Activated T-cell treated with anti-CD3 and anti-CD28 coated beads for 1 hour (primary cell): ENCODE results near the gene MIER3.
A peak's percentile ranks its signal among the peaks of the same experiment; 100 is the strongest.

Source experiments
- DNase-seq: peaks from one replicate; pipeline ENCODE4 v3.0.0-alpha.2; 2020; ENCODE audit warnings: low read depth

The MIER3 gene

GRCh38 chr5:56961746-56962145 is 9.8 kb upstream of the MIER3 start:
- DNase-seq = no peak

DNA sequence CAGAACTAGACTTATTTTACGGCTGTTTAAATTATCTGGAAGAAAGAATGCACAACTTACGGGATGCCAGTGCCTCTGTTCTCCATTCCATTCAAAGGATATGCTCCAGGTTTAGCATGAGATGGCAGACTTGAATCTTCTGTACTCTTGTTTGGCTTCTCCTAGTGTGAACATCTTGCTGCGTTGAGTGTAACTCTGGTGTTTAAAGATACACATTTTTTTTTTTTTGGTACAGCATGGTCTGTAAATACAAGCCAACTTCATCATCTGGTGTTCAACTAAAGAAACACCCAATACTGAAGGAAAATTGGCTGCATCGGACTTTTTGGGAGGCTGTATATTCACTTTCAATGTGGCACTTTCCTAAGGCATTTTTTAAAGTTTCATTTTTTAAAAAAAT is 7.4 kb upstream of the MIER3 start:
- no peak for DNase-seq

GRCh38 chr5:56958595-56958994 is 6.7 kb upstream of the MIER3 start:
- no peak for DNase-seq

DNA sequence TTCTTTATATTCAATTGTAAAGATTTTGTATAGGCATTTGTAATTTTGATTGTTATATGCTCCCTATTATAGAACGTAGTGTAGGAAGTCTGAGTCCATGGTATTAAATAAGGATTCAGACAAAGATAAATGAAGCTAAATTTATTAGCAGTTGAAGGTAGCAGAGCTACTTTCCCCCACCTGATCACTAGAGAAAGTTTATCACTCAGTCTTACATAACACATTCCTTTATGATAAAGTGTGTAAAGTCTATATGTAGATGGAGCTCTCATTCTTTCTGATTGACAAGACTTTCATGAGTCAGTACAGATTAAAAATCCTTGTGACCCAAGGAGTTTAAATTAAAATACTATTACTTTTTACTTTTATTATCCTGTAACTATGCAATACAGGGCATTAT is 2.3 kb upstream of the MIER3 start:
- no peak for DNase-seq

GRCh38 chr5:56951126-56951945 is 587 bp downstream of the MIER3 start:
- peak; percentile 6 for DNase-seq

DNA sequence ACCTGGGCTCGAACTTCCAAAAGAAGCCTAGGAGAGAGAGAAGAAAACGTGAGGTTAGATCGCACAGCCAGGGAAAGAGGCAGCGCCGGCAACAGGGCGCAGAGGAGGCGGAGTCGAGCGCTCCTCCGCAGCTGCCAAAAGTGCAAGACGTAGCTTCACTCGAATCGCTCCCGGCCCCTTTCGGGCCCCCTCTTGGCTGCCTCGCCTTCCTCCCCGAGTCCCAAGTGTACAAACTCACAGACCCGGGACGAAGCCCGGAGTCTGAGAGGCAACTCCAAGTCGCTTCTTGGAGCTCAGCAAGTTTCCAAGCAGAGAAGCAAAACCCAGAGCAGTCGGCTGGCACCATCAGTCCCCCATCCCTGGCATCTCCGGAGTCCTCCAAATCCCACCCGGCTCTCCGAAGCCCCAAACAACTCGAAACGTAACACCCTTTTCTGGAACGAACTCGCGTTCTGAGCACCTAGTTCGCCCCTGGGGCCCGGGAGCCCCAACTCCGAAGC is 1.2 kb downstream of the MIER3 start:
- peak; percentile 42 for DNase-seq

DNA sequence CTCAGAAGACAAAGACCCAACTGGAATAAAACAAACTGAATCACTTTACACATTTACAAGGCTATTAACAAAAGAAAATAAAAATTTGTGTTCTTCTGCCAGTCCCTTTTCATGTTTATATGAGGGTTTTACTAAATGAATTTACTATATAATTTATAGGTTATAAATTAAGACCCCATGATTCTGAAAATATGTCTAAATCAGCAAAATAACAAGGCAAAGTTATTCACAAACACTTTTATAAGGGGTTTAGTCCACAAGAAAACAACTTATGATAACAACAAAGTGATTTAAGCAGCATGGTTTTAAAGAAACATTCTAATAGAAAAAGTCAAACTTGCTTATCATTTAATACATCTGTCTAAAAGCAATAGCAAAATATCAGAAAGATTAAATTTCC is 4.9 kb downstream of the MIER3 start:
- no peak for DNase-seq

DNA sequence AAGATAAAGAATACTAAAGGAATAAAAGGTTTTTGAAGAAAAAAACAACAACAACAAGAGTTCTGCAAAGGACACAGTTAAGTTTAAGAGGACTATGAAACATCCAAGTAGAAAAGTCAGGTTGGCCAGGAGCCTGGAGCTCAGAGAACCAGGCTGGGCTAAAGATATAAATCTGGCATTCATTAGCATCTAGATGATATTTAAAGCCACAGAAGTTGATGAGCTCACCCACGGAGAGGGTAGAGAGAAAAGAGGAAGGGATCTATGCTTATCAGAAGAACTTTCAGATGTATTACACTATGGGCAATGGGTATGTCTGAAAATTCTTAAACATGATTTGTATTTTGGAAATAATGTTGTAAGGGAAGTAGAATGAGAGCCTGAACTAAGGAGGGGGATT is 9.9 kb downstream of the MIER3 start:
- no peak for DNase-seq

DNA sequence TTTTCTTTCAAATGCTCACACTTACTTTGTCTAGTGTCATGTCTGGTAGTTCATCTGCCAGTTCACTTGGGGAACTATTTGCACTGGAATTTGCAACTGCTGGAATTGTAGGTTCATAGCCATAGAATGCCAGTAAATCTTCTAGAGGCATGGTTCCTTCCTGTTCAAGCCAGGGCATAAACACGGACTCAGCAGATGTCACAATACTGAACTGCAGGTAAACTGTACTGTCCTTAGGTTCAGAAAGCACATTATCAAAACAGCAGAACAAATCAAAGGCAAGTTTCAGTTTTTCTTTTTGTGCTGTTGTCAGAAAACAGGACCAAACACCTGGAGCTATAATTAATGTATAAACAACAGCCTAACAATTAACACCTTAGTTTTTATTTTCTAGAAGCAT is 13.1 kb downstream of the MIER3 start:
- DNase-seq = no peak

DNA sequence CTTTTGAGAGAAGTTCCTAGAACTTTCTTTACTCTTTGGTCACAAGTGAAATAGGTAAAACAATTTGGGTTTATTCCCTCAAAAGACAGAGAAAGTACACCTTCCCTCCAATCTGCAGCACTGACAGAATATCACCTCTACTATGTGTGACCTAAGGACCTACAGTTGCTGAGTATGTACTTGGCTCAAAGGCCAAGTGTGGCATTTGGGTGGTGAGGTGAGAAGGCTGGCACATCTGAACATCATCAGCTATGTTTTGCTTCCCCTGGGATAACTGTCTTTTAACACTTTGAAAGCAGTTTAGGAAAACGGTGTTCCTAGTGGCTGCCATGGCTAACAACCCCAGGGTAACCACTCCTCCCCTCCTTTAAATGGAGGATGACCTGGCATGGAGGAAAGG is 17.6 kb downstream of the MIER3 start:
- no peak for DNase-seq

- DNase-seq = no peak
These were observed 29.0 kb downstream of the MIER3 start for GRCh38 chr5:56922922-56923321.

DNA sequence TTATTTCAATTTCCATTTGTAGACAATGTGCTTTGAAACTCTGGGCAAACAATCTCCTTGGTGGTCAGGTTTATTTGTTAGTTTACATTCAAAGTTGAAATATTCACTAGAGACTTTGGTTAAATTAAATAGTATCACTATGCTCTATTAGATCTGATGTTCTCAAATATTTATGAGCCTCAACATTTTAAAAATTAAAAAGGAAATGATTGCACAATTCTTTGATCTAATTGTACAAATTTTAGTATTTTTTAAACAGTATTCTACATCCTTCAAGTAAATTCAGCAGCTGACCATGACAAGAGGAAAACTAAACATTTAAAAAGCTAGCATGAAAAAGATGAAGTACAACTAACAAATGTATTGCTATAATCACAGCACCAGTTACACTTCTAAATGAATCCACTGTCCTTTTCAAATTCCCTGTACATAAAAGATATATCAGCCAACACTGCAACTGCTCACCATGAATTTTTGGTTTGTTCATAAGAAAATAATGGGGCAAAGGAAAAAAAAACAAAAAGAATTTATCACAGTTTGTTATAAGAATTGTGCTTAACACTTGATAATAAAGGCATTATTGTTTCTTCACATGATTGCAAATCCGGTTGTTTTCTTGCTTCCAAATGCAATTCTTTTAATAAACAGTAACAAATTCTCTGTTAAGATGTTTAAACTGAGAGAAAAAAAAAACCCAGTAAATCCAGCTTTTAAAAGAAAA is 31.8 kb downstream of the MIER3 start:
- no peak for DNase-seq

DNA sequence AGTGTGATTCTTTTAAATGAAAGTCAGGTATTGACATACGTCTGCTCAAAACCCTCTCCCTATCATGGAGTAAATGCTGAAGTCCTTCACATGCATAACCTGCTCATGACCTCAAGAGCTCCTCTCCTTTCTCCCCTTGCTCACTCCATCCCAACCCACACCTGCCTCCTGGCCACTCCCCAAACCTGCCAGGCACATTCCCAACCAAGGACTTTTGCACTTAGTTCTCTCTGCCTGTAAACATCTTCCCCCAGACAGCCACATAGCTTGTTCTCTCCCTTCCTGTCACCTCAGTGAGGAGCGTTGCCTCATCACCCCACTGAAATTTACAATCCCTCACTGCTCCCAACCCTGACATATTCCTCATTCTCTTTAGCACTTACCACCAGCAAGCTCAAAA is 33.9 kb downstream of the MIER3 start:
- DNase-seq = no peak

DNA sequence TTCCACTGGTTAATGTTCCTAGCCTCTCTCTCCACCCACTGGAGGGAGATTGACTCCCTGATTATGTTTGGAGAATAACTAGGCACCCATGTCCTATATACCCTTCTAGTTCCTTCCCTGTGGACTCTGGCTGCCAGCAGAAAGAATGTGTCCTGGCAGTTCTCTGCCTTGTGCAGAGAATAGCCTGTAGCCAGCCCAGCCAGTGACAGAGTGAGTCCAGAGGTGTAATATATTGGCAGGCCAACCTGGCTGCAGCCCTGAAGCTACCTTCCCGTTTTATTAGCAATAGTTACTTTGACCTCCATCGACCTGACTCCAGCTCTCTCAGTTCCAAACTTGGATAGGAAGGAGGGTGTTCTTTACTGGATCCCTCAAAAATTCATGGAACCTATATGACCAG is 34.4 kb downstream of the MIER3 start:
- DNase-seq = no peak

DNA sequence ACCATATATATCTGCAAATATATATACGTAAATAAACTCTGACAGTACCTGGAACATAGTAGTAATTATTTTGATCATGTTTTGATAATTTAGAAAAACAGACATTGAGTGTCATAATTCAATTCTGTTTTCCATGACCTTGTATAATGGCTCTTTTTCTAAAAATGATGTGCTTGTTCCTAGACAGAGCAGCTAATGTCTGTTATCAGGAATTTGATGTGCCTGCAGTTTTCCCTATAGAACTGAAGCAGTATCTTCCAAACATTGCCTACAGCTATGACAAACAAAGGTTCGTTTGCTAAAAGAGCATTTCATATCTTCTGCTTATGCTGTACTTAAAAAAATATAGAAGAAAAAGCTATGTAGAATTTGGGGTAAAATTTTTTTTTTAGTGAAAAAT is 37.2 kb downstream of the MIER3 start:
- DNase-seq = no peak

- no peak for DNase-seq
These were observed 38.2 kb downstream of the MIER3 start for GRCh38 chr5:56913766-56914165.

DNA sequence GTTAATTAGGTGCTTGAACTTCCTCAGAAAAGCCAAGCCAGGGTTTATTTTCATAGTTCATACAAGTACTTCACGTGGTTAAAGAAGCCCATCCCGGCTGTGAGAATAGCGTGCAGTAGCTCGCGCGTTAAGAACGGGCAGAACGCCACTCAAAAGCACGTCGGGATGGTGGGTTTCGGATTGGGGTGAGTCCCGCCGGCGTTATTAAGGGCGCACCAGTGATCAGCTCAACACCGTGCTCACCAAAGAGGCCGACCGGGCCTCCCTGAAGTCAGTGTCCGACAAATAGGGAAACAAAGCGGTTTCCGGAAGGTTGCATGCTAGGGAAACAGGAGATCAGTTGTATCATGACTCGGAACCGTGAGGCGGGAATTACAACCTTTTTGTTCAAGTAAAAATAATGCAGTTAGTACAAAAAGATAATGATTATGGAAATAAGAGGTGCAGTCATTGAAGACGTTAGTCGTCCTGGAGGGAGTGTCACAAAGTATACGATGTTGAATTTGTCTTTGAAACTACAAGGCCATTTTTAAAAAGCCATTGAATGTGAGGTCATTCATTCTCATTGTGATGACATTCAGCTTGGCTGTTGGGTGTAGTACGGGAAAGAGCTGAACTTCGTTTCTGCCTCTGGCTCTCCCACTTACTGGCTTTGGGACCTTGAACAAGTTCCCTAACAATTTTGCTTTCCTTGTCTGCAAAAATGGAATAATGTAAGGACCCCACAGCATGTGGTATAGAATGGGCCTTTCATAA is 41.5 kb downstream of the MIER3 start:
- peak; percentile 7 for DNase-seq

- peak; percentile 78 for DNase-seq
These were observed 42.4 kb downstream of the MIER3 start, which contains the start of gene SETD9 for GRCh38 chr5:56909294-56910209. Gene SETD9 (plus strand): TSS chr5:56909596. CDS start chr5:56909646, 50 bp downstream.

- no peak for DNase-seq
These were observed 43.0 kb downstream of the MIER3 start for GRCh38 chr5:56908942-56909293.

- no peak for DNase-seq
These were observed 50.9 kb downstream of the MIER3 start for GRCh38 chr5:56900858-56901578.

- DNase-seq = no peak
These were observed 51.5 kb downstream of the MIER3 start for GRCh38 chr5:56900395-56900794.
